Suprapubic skin (tissue), 4 donors: ENCODE results near the gene PIK3CB. TPM values are rescaled to one million over a fixed set of nuclear protein-coding genes. Genes with fewer than 3 reads are reported as not detected.
"Not testable (repeated sequence)": the region's sequence is repeated elsewhere in the genome, so short reads cannot be mapped to it uniquely, and the experiment has no call there.

ENCODE experiments used
- DNase-seq, 2 donors: peaks; one replicate each; pipeline ENCODE4 v3.0.0-alpha.2; 2019; ENCODE audit warnings: low spot score in 2 of 2
- H3K27ac ChIP-seq: fragments of 200-600 bp; sonication (generic); one replicate; pipeline ENCODE4 v1.5.1; 2019
- H3K27me3 ChIP-seq: fragments of 200-600 bp; sonication (generic); one replicate; pipeline ENCODE4 v1.5.1; 2019
- H3K36me3 ChIP-seq: fragments of 200-600 bp; sonication (generic); one replicate; pipeline ENCODE4 v1.5.1; 2019
- H3K4me1 ChIP-seq: fragments of 200-600 bp; sonication (generic); one replicate; pipeline ENCODE4 v1.5.1; 2019
- H3K4me3 ChIP-seq: fragments of 200-600 bp; sonication (generic); one replicate; pipeline ENCODE4 v1.5.1; 2019; ENCODE audit warnings: mild to moderate bottlenecking
- H3K9me3 ChIP-seq: fragments of 200-600 bp; sonication (generic); one replicate; pipeline ENCODE4 v1.5.1; 2019
- EP300 ChIP-seq: sonication (generic); formaldehyde crosslinking; IDR thresholded peaks from one replicate; pipeline ENCODE4 v1.6.1; 2017; ENCODE audit warnings: antibody characterized with exemption
- POLR2A ChIP-seq, 2 donors: fragments of 450-650 bp; IDR thresholded peaks; one replicate each; pipeline ENCODE4 v1.6.1; 2017; ENCODE audit warnings: antibody characterized with exemption in 2 of 2, mild to moderate bottlenecking in 2 of 2, moderate library complexity in 2 of 2
- POLR2AphosphoS5 ChIP-seq, 3 donors: sonication (generic); formaldehyde crosslinking; IDR thresholded peaks; one replicate each; pipeline ENCODE4 v1.6.1; 2017; ENCODE audit warnings: antibody characterized with exemption in 3 of 3
- WGBS: methylation state at CpG from one replicate; pipeline ENCODE4 v1.1.5; 2018; 5-methylcytosine and 5-hydroxymethylcytosine counted together
- total RNA-seq, 4 donors: library from RNA; depleted of rRNA; stranded (reverse); fragments of >200 nt; gene quantifications; one replicate each; pipeline ENCODE4 v1.1.0, GENCODE V29; 2016
- TF ChIP-seq, protein P1 (sequence below), 2 donors: fragments of 200-600 bp in 1 of 2; fragments of 450-650 bp in 1 of 2; sonication (generic) in 1 of 2; IDR thresholded peaks; one replicate each; pipeline ENCODE4 v1.5.1; 2016 to 2019; ENCODE audit warnings: antibody characterized with exemption in 2 of 2, mild to moderate bottlenecking in 1 of 2, moderate library complexity in 1 of 2

Gene PIK3CB
- total RNA-seq, 4 donors from 2014 or later = 47.4 to 66.9 (median 53.2) TPM

DNA sequence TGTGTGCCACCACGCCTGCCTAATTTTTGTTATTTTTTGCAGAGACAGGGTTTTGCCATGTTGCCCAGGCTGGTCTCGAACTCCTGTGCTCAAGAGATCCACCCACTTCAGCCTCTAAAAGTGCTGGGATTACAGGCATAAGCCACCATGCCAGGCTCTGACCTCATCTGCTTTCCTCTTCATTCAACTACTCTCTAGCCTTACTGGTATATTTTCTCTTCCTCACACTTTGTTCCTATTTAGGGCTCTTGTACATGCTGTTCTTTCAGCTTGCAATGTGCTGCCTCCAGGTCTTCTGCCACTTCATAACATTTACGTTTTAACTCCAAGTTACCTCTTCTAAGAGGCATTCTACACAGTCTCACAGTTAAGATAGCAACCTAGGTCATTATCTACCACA is 34.9 kb downstream of the PIK3CB start:
- no peak for DNase-seq

DNA sequence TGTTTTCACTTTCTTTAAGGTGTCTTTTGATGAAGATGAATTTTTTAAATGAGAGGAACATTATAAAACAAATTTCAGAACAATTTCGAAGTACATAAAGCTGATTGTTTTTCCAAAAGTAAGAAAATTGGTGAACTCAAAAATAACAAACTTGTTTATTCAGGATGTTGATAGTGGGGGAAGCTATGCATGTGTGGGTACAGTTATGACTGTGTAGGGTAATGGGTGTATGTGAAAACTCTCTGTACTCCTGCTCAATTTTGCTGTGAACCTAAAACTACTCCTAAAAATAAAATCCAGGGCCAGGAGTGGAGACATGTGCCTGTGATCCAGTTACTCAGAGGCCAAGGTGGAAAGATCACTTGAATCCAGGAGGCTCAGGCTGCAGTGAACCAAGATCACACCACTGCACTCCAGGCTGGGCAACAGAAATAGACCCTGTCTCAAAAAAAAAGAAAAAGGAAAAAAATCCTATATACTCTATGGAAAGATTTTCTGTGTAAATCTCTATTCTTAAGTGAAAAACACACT is 37.2 kb downstream of the PIK3CB start:
- WGBS = 90% methylated on average over 1 of the region's 1 CpG

More for the DNA sequence above, 34.9 kb downstream of the PIK3CB start:
- Histone ChIP-seq H3K9me3 (no peaks in the 10 kb centered on the region), H3K4me3 (no peak overlapping the region), H3K4me1 (peaks cover 4% of the 10 kb centered on the region), H3K27me3 (no peaks in the 10 kb centered on the region), H3K27ac (no peak overlapping the region), H3K36me3 (peaks cover 2% of the 10 kb centered on the region)
- 81% methylated on average over 3 of the region's 3 CpGs for WGBS
- TF ChIP-seq, protein P1, sequence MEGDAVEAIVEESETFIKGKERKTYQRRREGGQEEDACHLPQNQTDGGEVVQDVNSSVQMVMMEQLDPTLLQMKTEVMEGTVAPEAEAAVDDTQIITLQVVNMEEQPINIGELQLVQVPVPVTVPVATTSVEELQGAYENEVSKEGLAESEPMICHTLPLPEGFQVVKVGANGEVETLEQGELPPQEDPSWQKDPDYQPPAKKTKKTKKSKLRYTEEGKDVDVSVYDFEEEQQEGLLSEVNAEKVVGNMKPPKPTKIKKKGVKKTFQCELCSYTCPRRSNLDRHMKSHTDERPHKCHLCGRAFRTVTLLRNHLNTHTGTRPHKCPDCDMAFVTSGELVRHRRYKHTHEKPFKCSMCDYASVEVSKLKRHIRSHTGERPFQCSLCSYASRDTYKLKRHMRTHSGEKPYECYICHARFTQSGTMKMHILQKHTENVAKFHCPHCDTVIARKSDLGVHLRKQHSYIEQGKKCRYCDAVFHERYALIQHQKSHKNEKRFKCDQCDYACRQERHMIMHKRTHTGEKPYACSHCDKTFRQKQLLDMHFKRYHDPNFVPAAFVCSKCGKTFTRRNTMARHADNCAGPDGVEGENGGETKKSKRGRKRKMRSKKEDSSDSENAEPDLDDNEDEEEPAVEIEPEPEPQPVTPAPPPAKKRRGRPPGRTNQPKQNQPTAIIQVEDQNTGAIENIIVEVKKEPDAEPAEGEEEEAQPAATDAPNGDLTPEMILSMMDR (IDR thresholded peaks at IDR 0.05) = no peak
- TF ChIP-seq EP300 = peak; percentile 55

DNA sequence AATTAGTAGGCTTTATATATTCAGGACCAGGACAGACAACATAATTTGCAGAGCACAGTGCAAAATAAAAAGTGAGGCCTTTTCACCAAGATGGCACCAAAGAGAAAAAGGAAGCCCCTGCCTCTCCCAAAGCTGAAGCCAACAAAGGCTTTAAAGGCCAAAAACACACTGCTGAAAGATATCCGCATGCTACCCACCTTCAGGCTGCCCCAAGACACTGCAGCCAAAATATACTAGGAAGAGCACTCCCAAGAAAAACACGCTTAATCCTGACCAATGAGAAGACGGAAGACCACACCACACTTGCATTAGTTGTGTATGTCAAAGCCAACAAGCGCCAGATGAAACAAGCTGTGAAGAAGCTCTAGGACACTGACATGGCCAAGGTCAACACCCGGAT is 38.0 kb downstream of the PIK3CB start:
- no peak for DNase-seq
- 94% methylated on average over 5 of the region's 5 CpGs for WGBS
- Histone ChIP-seq H3K27ac (no peak overlapping the region), H3K36me3 (peaks cover 28% of the 10 kb centered on the region), H3K9me3 (no peaks in the 10 kb centered on the region), H3K27me3 (no peaks in the 10 kb centered on the region), H3K4me3 (no peak overlapping the region), H3K4me1 (no peaks in the 10 kb centered on the region)
- TF ChIP-seq, protein P1 (IDR thresholded peaks at IDR 0.05) = no peak
- TF ChIP-seq POLR2AphosphoS5 (IDR thresholded peaks at IDR 0.05) (no peak), EP300 (no peak), POLR2A (IDR thresholded peaks at IDR 0.05) (no peak)

More for the DNA sequence above, 37.2 kb downstream of the PIK3CB start:
- no peak for DNase-seq
- H3K27me3 ChIP-seq = no peaks in the 10 kb centered on the region
- no peak overlapping the region for H3K27ac ChIP-seq
- no peak overlapping the region for H3K4me3 ChIP-seq
- H3K4me1 ChIP-seq = no peaks in the 10 kb centered on the region
- peaks cover 24% of the 10 kb centered on the region for H3K36me3 ChIP-seq
- TF ChIP-seq EP300 = no peak
- no peak for TF ChIP-seq POLR2A (IDR thresholded peaks at IDR 0.05)
- TF ChIP-seq POLR2AphosphoS5 (IDR thresholded peaks at IDR 0.05) = no peak
- no peaks in the 10 kb centered on the region for H3K9me3 ChIP-seq

DNA sequence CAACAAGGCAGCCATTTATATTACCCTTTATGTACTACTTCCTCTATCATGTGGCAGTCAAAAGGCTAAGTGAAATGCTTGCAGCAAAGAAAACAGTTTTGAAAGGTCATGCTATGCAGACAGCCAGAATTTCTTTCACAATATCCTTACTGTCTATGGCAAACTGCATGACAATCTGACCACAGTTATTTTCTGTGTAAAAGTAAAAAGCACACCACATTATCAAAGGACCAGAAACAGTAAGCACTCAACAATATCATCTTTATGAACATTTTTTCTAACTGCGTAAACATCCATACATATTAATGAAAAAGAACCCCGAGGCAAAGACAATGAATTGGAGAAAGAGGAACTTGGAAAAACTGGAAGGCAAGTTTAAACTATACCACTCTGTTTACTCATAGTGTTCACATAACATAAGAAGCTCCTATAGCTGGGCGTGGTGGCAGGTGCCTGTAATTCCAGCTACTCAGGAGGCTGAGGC is 47.9 kb downstream of the PIK3CB start:
- no peak for TF ChIP-seq EP300
- TF ChIP-seq POLR2A (IDR thresholded peaks at IDR 0.05) = no peak
- no peak for TF ChIP-seq POLR2AphosphoS5 (IDR thresholded peaks at IDR 0.05)
- TF ChIP-seq, protein P1 (IDR thresholded peaks at IDR 0.05) = no peak
- Histone ChIP-seq H3K4me1 (peaks cover 3% of the 10 kb centered on the region), H3K27ac (peak overlapping the region; percentile 65), H3K36me3 (peaks cover 6% of the 10 kb centered on the region), H3K27me3 (no peaks in the 10 kb centered on the region), H3K9me3 (no peaks in the 10 kb centered on the region), H3K4me3 (no peak overlapping the region)
- WGBS = 51% methylated on average over 3 of the region's 3 CpGs
- no peak for DNase-seq

DNA sequence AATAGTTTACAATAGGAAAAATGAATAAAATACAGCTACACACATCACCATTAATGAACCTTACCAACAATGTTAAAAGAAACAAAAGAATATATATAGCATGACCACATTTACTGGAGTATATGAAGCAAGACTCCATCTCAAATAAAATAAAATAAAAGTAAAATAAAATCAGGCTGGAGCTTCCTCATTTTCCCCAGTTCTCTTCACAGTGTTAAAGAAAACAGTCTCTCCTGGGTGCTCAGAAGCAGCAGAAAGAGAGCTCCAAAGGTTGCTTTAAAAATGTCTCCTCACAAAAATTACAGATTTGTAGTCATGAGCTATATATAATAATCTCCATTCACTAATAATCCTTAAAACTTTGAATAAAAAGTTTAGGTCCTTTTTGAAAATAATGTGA is 48.8 kb downstream of the PIK3CB start:
- no peaks in the 10 kb centered on the region for H3K27me3 ChIP-seq
- no peak for DNase-seq
- H3K36me3 ChIP-seq = peaks cover 5% of the 10 kb centered on the region
- peak overlapping the region; percentile 65 for H3K27ac ChIP-seq
- TF ChIP-seq, protein P1 (IDR thresholded peaks at IDR 0.05) = no peak
- TF ChIP-seq POLR2A (IDR thresholded peaks at IDR 0.05) (no peak), POLR2AphosphoS5 (IDR thresholded peaks at IDR 0.05) (no peak), EP300 (no peak)
- no peaks in the 10 kb centered on the region for H3K9me3 ChIP-seq
- peaks cover 5% of the 10 kb centered on the region for H3K4me1 ChIP-seq
- H3K4me3 ChIP-seq = no peak overlapping the region

DNA sequence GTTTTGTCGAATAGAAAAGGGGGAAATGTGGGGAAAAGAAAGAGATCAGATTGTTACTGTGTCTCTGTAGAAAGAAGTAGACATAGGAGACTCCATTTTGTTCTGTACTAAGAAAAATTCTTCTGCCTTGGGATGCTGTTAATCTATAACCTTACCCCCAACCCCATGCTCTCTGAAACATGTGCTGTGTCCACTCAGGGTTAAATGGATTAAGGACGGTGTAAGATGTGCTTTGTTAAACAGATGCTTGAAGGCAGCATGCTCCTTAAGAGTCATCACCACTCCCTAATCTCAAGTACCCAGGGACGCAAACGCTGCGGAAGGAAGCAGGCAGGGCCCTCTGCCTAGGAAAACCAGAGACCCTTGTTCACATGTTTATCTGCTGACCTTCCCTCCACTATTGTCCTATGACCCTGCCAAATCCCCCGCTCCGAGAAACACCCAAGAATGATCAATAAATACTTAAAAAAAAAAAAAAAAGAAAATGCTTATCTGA is 49.3 kb downstream of the PIK3CB start:
- H3K4me3 ChIP-seq, H3K4me1 ChIP-seq, DNase-seq, H3K36me3 ChIP-seq, H3K9me3 ChIP-seq, H3K27me3 ChIP-seq, H3K27ac ChIP-seq: not testable (repeated sequence)
- WGBS = 87% methylated on average over 7 of the region's 7 CpGs
